RWPE2 (cell line): ENCODE results near the gene ZNF366.
"Not testable (repeated sequence)": the region's sequence is repeated elsewhere in the genome, so short reads cannot be mapped to it uniquely, and the experiment has no call there.

Experiments used
- ATAC-seq: fragments of 200-7000 bp; cut with Tn5 transposase; 3 replicates; pipeline ENCODE4 v1.9.1; 2021; ENCODE audit warnings: low read depth
- DNase-seq: peaks from one replicate; pipeline ENCODE4 v3.0.0-alpha.2; 2020; ENCODE audit warnings: low spot score
- H3K27ac ChIP-seq: fragments of 450-650 bp; 2 replicates; pipeline ENCODE4 v1.5.1; 2017; ENCODE audit warnings: mild to moderate bottlenecking; ENCODE audit not compliant: poor library complexity, severe bottlenecking
- H3K27me3 ChIP-seq: fragments of 250-450 bp; sonication (Bioruptor Pico); 2 replicates; pipeline ENCODE4 v1.5.1; 2021; ENCODE audit warnings: mild to moderate bottlenecking, moderate library complexity; ENCODE audit not compliant: insufficient read depth, poor library complexity, severe bottlenecking
- H3K36me3 ChIP-seq: fragments of 250-450 bp; sonication (Bioruptor Pico); 2 replicates; pipeline ENCODE4 v1.5.1; 2020; ENCODE audit warnings: low read depth, mild to moderate bottlenecking, moderate library complexity
- H3K4me1 ChIP-seq: fragments of 250-450 bp; sonication (Bioruptor Pico); 2 replicates; pipeline ENCODE4 v1.5.1; 2021; ENCODE audit warnings: mild to moderate bottlenecking, moderate library complexity; ENCODE audit not compliant: insufficient read depth, poor library complexity, severe bottlenecking
- H3K4me3 ChIP-seq: fragments of 250-450 bp; sonication (Bioruptor Pico); 2 replicates; pipeline ENCODE4 v1.5.1; 2021; ENCODE audit warnings: mild to moderate bottlenecking, moderate library complexity; ENCODE audit not compliant: severe bottlenecking
- H3K9me3 ChIP-seq: fragments of 250-450 bp; sonication (Bioruptor Pico); 2 replicates; pipeline ENCODE4 v1.5.1; 2021; ENCODE audit warnings: mild to moderate bottlenecking, moderate library complexity; ENCODE audit not compliant: severe bottlenecking
- TF ChIP-seq, protein P1 (sequence below): fragments of 450-650 bp; IDR thresholded peaks from one replicate; pipeline ENCODE4 v1.5.1; 2017; ENCODE audit warnings: mild to moderate bottlenecking, moderate library complexity; ENCODE audit not compliant: poor library complexity, severe bottlenecking

ZNF366 gene

DNA sequence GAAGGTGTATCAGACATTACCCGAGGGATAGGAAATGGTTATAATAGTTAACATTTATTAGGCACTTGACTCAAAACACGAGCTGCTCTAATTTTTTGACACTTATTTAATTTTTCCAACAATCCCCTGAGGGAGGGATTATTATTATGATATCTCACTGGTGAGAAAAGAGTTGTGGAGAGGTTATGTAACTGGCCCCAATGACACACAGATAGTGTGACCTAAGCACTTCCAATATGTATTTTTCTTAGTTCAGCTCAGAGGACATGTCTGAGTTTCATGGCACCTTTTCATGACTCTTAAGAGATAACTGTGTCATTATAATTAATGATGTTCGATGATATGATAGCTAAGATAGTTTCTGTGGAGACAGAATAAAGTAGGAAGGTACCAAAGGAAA, 100.1 kb downstream of the ZNF366 start:
- DNase-seq (no peak), ATAC-seq (no peak)
- no peaks in the 10 kb centered on the region for H3K9me3 ChIP-seq
- H3K36me3 ChIP-seq = no peaks in the 10 kb centered on the region
- no peaks in the 10 kb centered on the region for H3K27me3 ChIP-seq
- peaks cover 6% of the 10 kb centered on the region for H3K4me1 ChIP-seq
- no peak overlapping the region for H3K4me3 ChIP-seq
- TF ChIP-seq, protein P1, sequence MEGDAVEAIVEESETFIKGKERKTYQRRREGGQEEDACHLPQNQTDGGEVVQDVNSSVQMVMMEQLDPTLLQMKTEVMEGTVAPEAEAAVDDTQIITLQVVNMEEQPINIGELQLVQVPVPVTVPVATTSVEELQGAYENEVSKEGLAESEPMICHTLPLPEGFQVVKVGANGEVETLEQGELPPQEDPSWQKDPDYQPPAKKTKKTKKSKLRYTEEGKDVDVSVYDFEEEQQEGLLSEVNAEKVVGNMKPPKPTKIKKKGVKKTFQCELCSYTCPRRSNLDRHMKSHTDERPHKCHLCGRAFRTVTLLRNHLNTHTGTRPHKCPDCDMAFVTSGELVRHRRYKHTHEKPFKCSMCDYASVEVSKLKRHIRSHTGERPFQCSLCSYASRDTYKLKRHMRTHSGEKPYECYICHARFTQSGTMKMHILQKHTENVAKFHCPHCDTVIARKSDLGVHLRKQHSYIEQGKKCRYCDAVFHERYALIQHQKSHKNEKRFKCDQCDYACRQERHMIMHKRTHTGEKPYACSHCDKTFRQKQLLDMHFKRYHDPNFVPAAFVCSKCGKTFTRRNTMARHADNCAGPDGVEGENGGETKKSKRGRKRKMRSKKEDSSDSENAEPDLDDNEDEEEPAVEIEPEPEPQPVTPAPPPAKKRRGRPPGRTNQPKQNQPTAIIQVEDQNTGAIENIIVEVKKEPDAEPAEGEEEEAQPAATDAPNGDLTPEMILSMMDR = no peak
- no peak overlapping the region for H3K27ac ChIP-seq

DNA sequence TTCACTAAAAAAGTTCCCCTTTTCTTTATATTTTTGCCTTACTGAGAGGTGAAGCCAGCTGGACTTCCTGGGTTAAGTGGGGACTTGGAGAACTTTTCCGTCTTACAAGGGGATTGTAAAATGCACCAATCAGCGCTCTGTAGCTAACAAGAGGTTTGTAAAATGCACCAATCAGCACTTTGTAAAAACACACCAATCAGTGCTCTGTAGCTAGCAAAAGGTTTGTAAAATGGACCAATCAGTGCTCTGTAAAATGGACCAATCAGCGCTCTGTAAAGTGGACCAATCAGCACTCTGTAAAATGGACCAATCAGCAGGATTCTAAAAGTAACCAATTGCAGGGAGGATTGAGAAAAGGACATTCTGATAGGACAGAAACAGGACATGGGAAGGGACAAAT, 102.4 kb downstream of the ZNF366 start:
- not testable (repeated sequence) for H3K4me3 ChIP-seq, DNase-seq, H3K27me3 ChIP-seq, H3K27ac ChIP-seq, H3K4me1 ChIP-seq, H3K36me3 ChIP-seq, ATAC-seq
- peaks cover 13% of the 10 kb centered on the region for H3K9me3 ChIP-seq

DNA sequence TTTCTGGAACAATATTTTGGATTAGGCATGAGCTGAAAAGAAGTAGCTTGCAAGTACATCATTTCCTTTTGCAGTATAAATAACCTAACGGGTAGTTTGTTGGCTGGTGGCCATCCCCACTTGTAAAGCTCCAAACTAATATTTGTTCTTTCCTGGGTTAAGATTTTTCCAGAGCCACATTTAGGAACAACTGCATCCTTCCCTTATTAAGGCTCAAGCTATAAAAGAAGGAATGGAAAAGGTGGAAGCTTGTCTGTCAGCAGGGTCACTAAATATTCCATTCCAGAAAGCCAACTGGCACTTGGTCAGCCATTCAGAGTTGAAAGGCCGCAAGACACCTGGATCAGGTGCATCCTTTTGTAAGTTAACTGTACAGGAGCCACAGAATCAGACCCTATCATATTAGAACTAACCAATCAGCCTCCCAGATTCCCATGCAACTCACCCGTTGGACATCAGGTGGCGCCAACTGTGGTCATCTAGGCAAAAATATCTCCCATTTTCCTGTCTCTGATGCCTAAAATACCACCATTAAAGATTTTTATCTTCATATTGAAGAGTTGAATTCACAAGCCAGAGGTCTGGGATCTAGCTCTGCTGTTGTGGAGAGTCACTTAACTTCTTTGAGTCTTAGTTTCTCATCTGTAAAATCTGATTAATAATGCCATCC, 104.1 kb downstream of the ZNF366 start:
- H3K4me1 ChIP-seq = peaks cover 6% of the 10 kb centered on the region
- ATAC-seq (no peak), DNase-seq (no peak)
- peak overlapping the region; percentile 53 for H3K27ac ChIP-seq
- H3K36me3 ChIP-seq = no peaks in the 10 kb centered on the region
- peaks cover 13% of the 10 kb centered on the region for H3K9me3 ChIP-seq
- TF ChIP-seq, protein P1 = peak; percentile 22
- no peaks in the 10 kb centered on the region for H3K27me3 ChIP-seq
- H3K4me3 ChIP-seq = no peak overlapping the region

DNA sequence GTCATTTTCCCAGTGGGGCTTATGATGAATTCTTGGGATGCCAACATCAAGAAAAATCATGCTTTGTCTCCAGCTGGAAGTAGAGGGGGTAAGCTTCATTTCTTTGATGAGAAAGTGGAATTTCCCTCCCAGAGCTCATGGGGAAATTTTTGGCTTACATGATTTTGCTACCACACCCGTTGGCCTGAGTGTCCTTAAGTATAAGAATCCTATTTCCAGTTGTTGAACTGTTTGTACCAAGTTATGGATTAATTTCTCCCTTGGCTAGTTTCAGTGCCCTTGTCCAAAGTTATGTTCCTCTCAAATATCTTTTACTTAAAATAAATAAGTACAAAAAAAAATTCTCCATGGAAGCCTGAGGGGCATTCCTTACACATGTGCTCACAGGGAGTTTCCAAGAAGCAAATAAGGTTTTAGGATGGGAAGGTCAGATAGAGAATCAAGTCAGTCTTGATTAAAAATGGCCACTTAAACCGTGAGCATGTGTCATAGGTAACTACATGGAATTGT, 104.8 kb downstream of the ZNF366 start:
- Histone ChIP-seq H3K27me3 (no peaks in the 10 kb centered on the region), H3K9me3 (peaks cover 13% of the 10 kb centered on the region), H3K27ac (peak overlapping the region; percentile 53), H3K36me3 (no peaks in the 10 kb centered on the region), H3K4me1 (peaks cover 6% of the 10 kb centered on the region), H3K4me3 (no peak overlapping the region)
- ATAC-seq (peak; percentile 74), DNase-seq (no peak)
- TF ChIP-seq, protein P1 = no peak

DNA sequence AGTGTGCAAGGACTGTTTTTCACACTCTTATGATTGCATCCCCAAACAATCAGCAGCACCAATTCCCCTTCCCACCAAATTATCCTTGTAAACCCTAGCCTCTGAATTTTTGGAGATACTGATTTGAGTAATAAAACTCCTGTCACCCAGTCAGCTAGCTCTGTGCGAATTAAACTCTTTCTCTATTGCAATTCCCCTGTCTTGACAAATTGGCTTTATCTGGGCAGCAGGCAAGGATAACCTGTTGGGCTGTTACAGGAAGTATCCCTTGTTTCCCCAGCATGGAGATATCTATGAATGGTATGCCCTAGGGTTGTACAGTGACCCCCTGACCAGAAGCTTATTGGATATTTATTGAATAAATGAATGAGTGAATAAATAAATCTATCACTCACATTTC, 106.3 kb downstream of the ZNF366 start:
- H3K27me3 ChIP-seq = no peaks in the 10 kb centered on the region
- no peak overlapping the region for H3K27ac ChIP-seq
- no peak overlapping the region for H3K4me3 ChIP-seq
- peaks cover 13% of the 10 kb centered on the region for H3K9me3 ChIP-seq
- no peak for ATAC-seq
- H3K4me1 ChIP-seq = peaks cover 6% of the 10 kb centered on the region
- no peaks in the 10 kb centered on the region for H3K36me3 ChIP-seq
- TF ChIP-seq, protein P1 = no peak
- no peak for DNase-seq
